ENCODE results near the gene KCNJ1.

KCNJ1 gene

DNA sequence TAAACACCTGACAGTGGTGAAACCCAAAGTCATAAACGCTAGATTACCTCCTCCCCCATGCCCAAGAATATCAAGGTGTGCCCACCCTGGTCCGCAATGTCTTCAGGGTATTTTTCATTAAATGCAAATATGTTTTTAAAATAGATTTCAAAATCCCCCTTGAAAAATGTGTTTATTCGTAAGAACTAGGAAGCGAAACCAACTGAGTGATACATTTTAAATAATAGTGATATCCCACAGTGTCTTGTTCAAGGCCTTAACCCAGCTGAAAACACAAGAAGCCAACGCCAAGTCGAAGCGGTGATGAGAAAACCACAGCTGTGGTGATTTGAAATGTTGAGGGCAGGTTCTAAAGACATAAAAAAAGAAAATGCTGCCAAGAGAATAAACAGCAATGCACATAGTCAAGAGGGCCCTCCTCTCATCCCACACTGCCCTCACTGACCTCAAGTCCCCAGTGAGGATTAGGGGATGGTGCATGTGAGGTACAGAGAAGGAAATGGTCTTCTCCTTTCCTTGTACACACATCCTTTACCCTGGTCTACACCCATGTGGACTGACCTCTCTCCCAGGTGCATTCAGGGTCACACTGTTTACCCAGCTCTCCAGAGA lies 25.5 kb downstream of the KCNJ1 start:
- H4K20me1 ChIP-seq (ENCODE audit: insufficient read depth) = no peaks in the 10 kb centered on the region

DNA sequence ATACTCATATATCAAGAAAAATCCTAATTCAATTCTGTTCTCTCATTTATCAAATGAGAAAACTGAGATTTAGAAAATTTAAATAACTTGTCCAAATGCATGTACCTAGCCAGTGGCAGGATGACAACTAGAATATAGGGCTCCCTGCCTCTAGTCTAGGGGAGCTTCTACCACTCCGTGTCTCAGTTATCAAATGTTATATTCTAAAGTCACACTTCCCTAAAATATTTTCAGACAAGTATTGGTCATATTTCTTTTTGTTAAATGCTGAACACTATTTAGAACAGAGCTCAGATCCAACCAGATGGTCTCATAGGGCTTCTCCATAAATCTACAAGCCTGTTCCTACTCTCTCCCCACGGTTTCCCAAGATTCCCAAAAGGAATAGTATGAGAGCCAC lies 26.3 kb downstream of the KCNJ1 start:
- Histone ChIP-seq H3K4me2 (no peak overlapping the region), H3K9ac (no peak overlapping the region), H3K4me3 (IDR thresholded peaks at IDR 0.05; ENCODE audit: insufficient read depth, low read depth, low read length) (no peak overlapping the region), H2AFZ (ENCODE audit: low read depth) (no peak overlapping the region), H3K4me1 (ENCODE audit: low read depth, poor library complexity, severe bottlenecking) (no peaks in the 10 kb centered on the region), H3K27me3 (ENCODE audit: insufficient read depth, low read depth) (no peaks in the 10 kb centered on the region), H3K27ac (no peak overlapping the region), H3K36me3 (ENCODE audit: insufficient read depth) (no peaks in the 10 kb centered on the region), H4K20me1 (ENCODE audit: insufficient read depth) (no peaks in the 10 kb centered on the region), H3K79me2 (ENCODE audit: insufficient read depth, low read depth) (no peaks in the 10 kb centered on the region)
- TF ChIP-seq, protein P1, sequence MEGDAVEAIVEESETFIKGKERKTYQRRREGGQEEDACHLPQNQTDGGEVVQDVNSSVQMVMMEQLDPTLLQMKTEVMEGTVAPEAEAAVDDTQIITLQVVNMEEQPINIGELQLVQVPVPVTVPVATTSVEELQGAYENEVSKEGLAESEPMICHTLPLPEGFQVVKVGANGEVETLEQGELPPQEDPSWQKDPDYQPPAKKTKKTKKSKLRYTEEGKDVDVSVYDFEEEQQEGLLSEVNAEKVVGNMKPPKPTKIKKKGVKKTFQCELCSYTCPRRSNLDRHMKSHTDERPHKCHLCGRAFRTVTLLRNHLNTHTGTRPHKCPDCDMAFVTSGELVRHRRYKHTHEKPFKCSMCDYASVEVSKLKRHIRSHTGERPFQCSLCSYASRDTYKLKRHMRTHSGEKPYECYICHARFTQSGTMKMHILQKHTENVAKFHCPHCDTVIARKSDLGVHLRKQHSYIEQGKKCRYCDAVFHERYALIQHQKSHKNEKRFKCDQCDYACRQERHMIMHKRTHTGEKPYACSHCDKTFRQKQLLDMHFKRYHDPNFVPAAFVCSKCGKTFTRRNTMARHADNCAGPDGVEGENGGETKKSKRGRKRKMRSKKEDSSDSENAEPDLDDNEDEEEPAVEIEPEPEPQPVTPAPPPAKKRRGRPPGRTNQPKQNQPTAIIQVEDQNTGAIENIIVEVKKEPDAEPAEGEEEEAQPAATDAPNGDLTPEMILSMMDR (conservative IDR thresholded peaks at IDR 0.05; ENCODE audit: low read depth, low read length) = no peak

More for the DNA sequence above, 25.5 kb downstream of the KCNJ1 start:
- no peak overlapping the region for H3K27ac ChIP-seq
- H2AFZ ChIP-seq (ENCODE audit: low read depth) = no peak overlapping the region
- H3K27me3 ChIP-seq (ENCODE audit: insufficient read depth, low read depth) = no peaks in the 10 kb centered on the region
- no peak overlapping the region for H3K4me2 ChIP-seq
- no peak overlapping the region for H3K4me3 ChIP-seq (IDR thresholded peaks at IDR 0.05; ENCODE audit: insufficient read depth, low read depth, low read length)
- H3K9ac ChIP-seq = no peak overlapping the region
- no peaks in the 10 kb centered on the region for H3K4me1 ChIP-seq (ENCODE audit: low read depth, poor library complexity, severe bottlenecking)
- no peaks in the 10 kb centered on the region for H3K79me2 ChIP-seq (ENCODE audit: insufficient read depth, low read depth)
- no peaks in the 10 kb centered on the region for H3K36me3 ChIP-seq (ENCODE audit: insufficient read depth)
- TF ChIP-seq, protein P1 (conservative IDR thresholded peaks at IDR 0.05; ENCODE audit: low read depth, low read length) = no peak

DNA sequence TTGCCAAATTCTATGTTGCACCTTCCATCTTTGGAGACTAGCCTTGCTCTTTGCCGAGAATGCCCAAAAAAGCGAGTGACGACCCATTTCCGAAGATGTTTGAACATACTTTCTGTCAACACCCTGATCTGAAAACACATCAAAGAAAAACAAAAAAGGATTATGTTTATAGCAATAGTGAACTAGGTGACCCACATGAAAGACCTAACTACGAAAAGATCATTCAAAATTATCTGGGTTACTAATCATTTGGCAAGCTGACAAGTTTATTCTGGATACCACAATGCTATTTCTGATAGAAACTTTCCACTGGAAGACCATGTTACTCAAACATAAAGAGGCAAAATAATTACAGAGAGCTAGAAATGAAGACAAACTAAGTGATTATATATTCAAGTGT lies 27.0 kb downstream of the KCNJ1 start:
- Histone ChIP-seq H3K79me2 (ENCODE audit: insufficient read depth, low read depth) (no peaks in the 10 kb centered on the region), H3K27ac (no peak overlapping the region), H3K36me3 (ENCODE audit: insufficient read depth) (no peaks in the 10 kb centered on the region), H4K20me1 (ENCODE audit: insufficient read depth) (no peaks in the 10 kb centered on the region), H3K4me1 (ENCODE audit: low read depth, poor library complexity, severe bottlenecking) (no peaks in the 10 kb centered on the region), H3K4me2 (no peak overlapping the region), H3K4me3 (IDR thresholded peaks at IDR 0.05; ENCODE audit: insufficient read depth, low read depth, low read length) (no peak overlapping the region), H3K9ac (no peak overlapping the region), H2AFZ (ENCODE audit: low read depth) (no peak overlapping the region), H3K27me3 (ENCODE audit: insufficient read depth, low read depth) (no peaks in the 10 kb centered on the region)
- TF ChIP-seq, protein P1 (conservative IDR thresholded peaks at IDR 0.05; ENCODE audit: low read depth, low read length) = no peak

DNA sequence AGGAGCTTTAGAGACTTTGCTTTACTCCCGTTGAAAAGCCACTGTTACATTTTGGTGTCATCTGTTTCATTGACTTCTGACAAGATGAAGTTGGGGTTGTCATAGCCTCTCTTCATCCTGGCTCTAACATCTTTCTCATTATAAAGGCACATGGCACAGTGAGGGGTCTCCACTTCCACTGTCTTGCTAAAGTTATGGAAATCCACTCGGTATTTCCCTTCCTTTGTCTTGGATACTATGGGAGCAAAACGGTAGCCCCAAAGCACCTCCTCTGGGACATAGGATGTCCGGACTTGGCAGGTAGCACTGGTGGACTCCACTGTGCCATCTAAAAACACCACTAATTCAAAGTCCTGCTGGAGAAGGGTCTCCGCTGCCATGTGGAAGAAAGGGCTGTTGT lies 28.0 kb downstream of the KCNJ1 start:
- Histone ChIP-seq H3K4me3 (IDR thresholded peaks at IDR 0.05; ENCODE audit: insufficient read depth, low read depth, low read length) (no peak overlapping the region), H3K27me3 (ENCODE audit: insufficient read depth, low read depth) (no peaks in the 10 kb centered on the region), H3K4me2 (no peak overlapping the region), H3K36me3 (ENCODE audit: insufficient read depth) (no peaks in the 10 kb centered on the region), H3K9ac (no peak overlapping the region), H4K20me1 (ENCODE audit: insufficient read depth) (no peaks in the 10 kb centered on the region), H3K27ac (no peak overlapping the region), H2AFZ (ENCODE audit: low read depth) (no peak overlapping the region), H3K79me2 (ENCODE audit: insufficient read depth, low read depth) (no peaks in the 10 kb centered on the region), H3K4me1 (ENCODE audit: low read depth, poor library complexity, severe bottlenecking) (no peaks in the 10 kb centered on the region)
- TF ChIP-seq, protein P1 (conservative IDR thresholded peaks at IDR 0.05; ENCODE audit: low read depth, low read length) = no peak
